Motor neuron (in vitro differentiated cells): ENCODE results near the gene SLC9B1. TPM values are rescaled to one million over a fixed set of nuclear protein-coding genes. Genes with fewer than 3 reads are reported as not detected.

Source experiments
- ATAC-seq, 8 experiments: fragments of 200-7000 bp; cut with Tn5 transposase; replicated peaks in 6 of 8; 2 replicates each; pipeline ENCODE4 v1.8.0; 2021; ENCODE audit warnings: mild to moderate bottlenecking in 8 of 8, moderate library complexity in 8 of 8
- H3K27ac ChIP-seq, 2 donors: fragments of 250-450 bp; sonication (Bioruptor Pico); 2 replicates each; pipeline ENCODE4 v1.9.0; 2021; ENCODE audit warnings: antibody characterized with exemption in 2 of 2, mild to moderate bottlenecking in 2 of 2, moderate library complexity in 1 of 2
- H3K4me1 ChIP-seq, 2 donors: fragments of 250-450 bp; sonication (Bioruptor Pico); replicated peaks in 1 of 2; 2 replicates each; pipeline ENCODE4 v1.6.1; 2021; ENCODE audit warnings: antibody characterized with exemption in 2 of 2, mild to moderate bottlenecking in 2 of 2, moderate library complexity in 1 of 2
- H3K4me3 ChIP-seq, 5 donors: fragments of 250-450 bp; sonication (Bioruptor Pico); 2 replicates each; pipeline ENCODE4 v1.9.0; 2021; ENCODE audit warnings: antibody characterized with exemption in 5 of 5, mild to moderate bottlenecking in 5 of 5, moderate library complexity in 4 of 5
- WGBS, 10 experiments: fragments of 450-650 bp; shearing (Covaris generic); methylation state at CpG; one replicate each; pipeline ENCODE4 v1.0.0; 2022; 5-methylcytosine and 5-hydroxymethylcytosine counted together
- in situ Hi-C, 9 experiments: fragments of 400-800 bp; cut with MboI; loops; one replicate each; pipeline ENCODE4 v1.15.0; 2021; ENCODE audit warnings: low sequenced_read_pairs in 9 of 9, low pct_unique_long_range_greater_than_20kb in 2 of 9; ENCODE audit not compliant: unreplicated experiment in 9 of 9
- total RNA-seq, 8 experiments: library from RNA; unstranded; fragments of 300-600 nt; gene quantifications; 2 replicates each; pipeline versions ENCODE4 v1.2.3 to v1.2.4, GENCODE V29; 2022

Gene SLC9B1
- total RNA-seq, 8 experiments from 2014 or later = 0.28 to 9.1 (median 0.81) TPM

DNA sequence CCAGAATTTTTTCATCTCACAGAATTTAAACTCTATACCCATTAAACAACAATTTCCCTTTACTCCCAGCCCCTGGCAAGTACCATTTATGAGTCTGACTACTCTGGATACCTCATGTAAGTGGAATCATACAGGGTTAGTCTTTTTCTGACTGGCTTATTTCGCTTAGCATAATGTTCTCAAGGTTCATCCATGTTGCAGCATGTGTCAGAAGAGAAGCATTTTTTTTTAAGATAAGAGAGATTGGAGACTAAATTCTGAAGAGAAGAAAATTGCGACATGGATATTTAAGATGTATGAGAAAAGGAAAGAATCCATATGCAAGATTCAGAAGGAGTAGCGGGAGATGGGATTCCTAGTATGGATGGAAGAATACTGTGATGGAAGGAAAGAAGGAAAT lies 11.3 kb upstream of the SLC9B1 start:
- in situ Hi-C loops = no loop called here
- ATAC-seq = no peak
- WGBS, 10 experiments = 89 to 100% (median 97%) methylated on average over 2 to 3 of the region's 3 CpGs
- H3K4me1 ChIP-seq = no peaks in the 10 kb centered on the region
- no peak overlapping the region for H3K4me3 ChIP-seq
- no peak overlapping the region for H3K27ac ChIP-seq

DNA sequence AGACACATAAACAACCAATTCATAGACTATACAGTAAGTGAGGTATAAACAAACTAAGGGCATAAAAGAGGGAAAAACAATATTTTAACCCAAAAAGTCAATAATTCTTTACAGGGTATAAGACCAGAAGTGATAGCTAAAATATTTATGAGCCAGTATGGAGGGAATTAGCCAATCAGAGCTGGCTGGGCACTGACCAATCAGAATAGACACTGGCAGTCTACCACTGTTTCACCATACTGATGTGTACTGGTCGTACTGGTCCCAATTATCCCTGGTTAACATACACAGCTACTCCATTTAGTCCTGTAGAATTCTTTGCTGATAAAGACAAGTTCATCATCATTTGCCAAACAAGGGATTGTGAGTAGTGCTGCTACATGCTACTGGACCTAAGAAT lies 9.8 kb upstream of the SLC9B1 start:
- Histone ChIP-seq H3K4me1 (no peaks in the 10 kb centered on the region), H3K4me3 (no peak overlapping the region), H3K27ac (no peak overlapping the region)
- in situ Hi-C loops = no loop called here
- no peak for ATAC-seq
- 71 to 100% (median 77%) methylated on average over 1 of the region's 1 CpG; no CpG with 5 or more reads in 6 of the 10 experiments for WGBS, 10 experiments

DNA sequence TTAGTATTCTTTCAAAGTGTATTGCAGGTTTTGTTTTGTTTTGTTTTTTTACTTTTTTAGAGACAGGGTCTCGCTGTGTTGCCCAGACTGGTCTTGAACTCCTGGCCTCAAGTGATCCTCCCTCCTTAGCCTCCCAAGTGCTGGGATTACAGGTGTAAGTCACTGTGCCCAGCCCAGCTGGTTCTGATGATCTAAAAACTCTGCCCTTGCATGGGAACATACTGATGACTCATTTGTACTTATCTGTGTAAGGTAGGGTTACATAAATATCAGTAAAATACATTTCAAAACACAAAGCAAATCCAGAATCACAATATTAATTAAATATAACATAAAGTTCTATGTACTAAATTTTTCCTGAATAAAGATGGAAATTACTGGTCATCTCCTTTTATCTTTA lies 7.4 kb upstream of the SLC9B1 start:
- H3K4me1 ChIP-seq = no peaks in the 10 kb centered on the region
- 100% methylated on average over 1 of the region's 1 CpG; no CpG with 5 or more reads in 4 of the 10 experiments for WGBS, 10 experiments
- H3K4me3 ChIP-seq = no peak overlapping the region
- no peak overlapping the region for H3K27ac ChIP-seq
- in situ Hi-C loops = no loop called here
- no peak for ATAC-seq

DNA sequence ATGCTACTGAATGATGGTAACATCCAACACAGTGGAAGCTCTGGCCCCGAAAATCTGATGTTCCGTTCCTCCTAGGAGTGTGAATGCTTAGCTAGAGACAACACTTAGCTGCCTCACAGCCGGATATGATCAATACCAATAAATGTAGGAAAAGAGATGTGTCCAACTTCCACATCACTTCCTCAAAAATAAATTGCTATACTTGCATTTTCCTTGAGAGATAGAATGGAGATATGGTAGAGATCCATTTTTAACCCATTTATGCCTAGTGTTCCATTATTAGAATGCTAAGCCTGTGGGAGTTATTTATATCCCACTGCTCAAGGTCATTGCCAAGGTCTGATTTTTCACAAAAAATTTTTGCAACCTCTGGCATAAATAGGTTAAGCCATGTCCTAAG lies 5.5 kb upstream of the SLC9B1 start:
- no peak for ATAC-seq
- WGBS, 10 experiments = 66 to 100% (median 96%) methylated on average over 1 to 3 of the region's 3 CpGs; no CpG with 5 or more reads in 3 of the 10 experiments
- Histone ChIP-seq H3K4me1 (no peaks in the 10 kb centered on the region), H3K27ac (no peak overlapping the region), H3K4me3 (no peak overlapping the region)
- in situ Hi-C loops = loop anchor here in 3 of 9 experiments (25.0 kb wide), 2 partner anchors 413 to 588 kb away; no protein-coding TSS in a partner anchor

DNA sequence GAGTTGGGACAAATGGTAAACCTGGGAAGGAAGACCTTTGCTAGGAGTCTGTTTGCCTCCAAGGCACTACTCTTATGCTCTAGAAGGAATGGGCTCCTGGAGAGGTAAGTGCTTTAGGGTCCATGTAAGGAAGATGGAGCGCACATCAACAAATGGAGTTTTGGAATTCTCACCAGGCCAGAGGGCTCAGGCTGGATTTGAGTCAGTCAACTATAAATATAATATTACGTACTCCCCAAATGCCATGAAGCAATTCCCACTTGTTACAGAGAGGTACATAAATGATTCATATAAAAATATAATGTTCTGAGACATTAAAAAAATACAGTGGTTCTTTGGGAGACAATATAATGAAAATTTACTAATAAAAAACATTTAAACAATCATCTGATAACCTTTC lies 1.6 kb upstream of the SLC9B1 start:
- WGBS, 10 experiments = 71 to 100% (median 94%) methylated on average over 1 to 2 of the region's 2 CpGs; no CpG with 5 or more reads in 3 of the 10 experiments
- Histone ChIP-seq H3K4me1 (no peaks in the 10 kb centered on the region), H3K27ac (no peak overlapping the region), H3K4me3 (no peak overlapping the region)
- in situ Hi-C loops = loop anchor here in 3 of 9 experiments (25.0 kb wide), 2 partner anchors 409 to 584 kb away; no protein-coding TSS in a partner anchor
- no peak for ATAC-seq

DNA sequence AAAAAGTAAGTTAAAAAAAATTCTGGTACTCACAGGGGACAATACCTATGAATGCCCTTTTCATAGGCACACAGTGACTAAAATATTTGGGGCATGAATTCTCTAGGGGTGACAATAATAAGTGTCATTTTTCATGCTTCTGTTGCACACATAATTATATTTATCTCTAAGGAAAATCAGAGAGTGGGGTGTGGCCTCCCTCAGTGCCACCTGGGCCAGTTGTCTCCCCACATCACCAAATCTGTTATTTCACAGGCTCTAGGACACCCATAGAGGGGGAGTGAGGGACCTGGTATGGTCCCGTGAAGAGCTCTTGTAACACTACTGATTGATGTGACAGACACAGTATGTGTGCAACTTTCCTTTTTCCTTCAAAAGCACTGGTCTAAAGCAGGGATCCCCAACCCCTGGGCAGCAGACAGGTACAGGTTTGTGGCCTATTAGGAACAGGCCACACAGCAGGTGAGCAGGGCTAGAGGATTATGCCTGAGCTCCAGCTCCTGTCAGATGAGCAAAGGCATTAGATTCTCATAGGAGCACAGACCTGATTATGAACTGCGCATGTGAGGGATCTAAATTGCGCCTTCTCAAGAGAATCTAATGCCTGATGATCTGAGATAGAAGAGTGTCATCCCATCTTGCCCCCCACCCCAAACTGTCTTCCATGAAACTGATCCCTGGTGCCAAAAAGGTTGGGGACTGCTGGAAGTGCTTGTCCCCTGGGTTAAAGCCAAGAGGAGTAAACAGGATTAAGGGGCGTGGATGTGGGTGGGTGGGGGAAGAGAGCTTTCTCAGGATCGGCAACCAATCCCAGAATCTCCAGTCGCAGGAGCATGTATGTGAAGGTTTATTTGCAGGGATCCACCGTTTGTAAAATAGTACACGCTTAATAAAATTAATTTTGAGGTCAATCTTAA lies 856 bp downstream of the SLC9B1 start:
- WGBS, 10 experiments = 40 to 100% (median 70%) methylated on average over 1 to 4 of the region's 8 CpGs; no CpG with 5 or more reads in 2 of the 10 experiments

DNA sequence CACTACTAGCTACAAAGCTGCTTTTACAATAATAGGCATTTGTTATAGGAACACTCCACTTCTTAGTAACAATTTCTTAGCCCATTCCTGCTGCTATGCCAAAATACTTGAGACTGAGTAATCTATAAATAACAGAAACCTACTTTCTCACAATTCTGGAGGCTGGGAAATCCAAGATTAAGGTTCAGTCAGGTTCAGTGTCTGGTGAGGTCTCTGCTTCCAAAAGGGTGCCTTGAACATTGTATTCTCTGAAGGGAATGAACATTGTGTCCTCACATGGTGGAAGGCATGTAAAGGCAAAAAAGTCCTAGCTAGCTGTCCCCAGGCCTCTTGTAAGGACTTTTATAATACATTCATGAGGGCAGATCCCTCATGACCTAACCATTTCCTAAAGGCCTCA lies 7.0 kb downstream of the SLC9B1 start:
- H3K27ac ChIP-seq = no peak overlapping the region
- peak in 1 of 8 experiments; percentile 7 for ATAC-seq
- H3K4me3 ChIP-seq = no peak overlapping the region
- H3K4me1 ChIP-seq = no peaks in the 10 kb centered on the region
- in situ Hi-C loops = loop anchor here in 3 of 9 experiments (25.0 kb wide), 2 partner anchors 400 to 575 kb away; no protein-coding TSS in a partner anchor

More for the DNA sequence above, 856 bp downstream of the SLC9B1 start:
- H3K27ac ChIP-seq = no peak overlapping the region
- H3K4me1 ChIP-seq = no peaks in the 10 kb centered on the region
- peak in 4 of 8 experiments; percentile 4 to 27 (median 6) for ATAC-seq
- peak overlapping the region in 3 of 5 donors; percentile 16 to 27 (median 23) for H3K4me3 ChIP-seq
- in situ Hi-C loops = loop anchor here in 3 of 9 experiments (25.0 kb wide), 2 partner anchors 406 to 581 kb away; no protein-coding TSS in a partner anchor

DNA sequence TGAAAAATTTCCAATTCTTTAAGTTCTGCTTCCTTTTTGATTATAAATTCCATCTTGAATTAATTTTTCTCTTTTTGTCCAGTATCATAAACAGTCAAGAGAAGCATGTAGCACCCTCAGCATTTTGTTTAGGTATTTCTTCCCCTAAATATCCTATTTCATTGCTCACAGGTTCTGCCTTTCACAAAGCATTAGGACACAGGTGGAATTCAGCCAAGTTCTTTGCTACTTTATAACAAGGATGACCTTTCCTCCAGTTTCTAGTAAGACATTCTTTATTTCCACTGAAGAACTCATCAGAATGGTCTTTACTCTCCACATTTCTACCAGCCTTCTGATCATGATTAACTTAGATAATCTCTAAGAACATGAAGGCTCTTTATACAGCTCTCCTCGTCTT lies 7.4 kb downstream of the SLC9B1 start:
- WGBS, 10 experiments = 25 to 100% (median 63%) methylated on average over 1 of the region's 1 CpG; no CpG with 5 or more reads in 3 of the 10 experiments
- Histone ChIP-seq H3K27ac (no peak overlapping the region), H3K4me3 (no peak overlapping the region), H3K4me1 (no peaks in the 10 kb centered on the region)
- in situ Hi-C loops = loop anchor here in 3 of 9 experiments (25.0 kb wide), 2 partner anchors 400 to 575 kb away; no protein-coding TSS in a partner anchor
- no peak for ATAC-seq

DNA sequence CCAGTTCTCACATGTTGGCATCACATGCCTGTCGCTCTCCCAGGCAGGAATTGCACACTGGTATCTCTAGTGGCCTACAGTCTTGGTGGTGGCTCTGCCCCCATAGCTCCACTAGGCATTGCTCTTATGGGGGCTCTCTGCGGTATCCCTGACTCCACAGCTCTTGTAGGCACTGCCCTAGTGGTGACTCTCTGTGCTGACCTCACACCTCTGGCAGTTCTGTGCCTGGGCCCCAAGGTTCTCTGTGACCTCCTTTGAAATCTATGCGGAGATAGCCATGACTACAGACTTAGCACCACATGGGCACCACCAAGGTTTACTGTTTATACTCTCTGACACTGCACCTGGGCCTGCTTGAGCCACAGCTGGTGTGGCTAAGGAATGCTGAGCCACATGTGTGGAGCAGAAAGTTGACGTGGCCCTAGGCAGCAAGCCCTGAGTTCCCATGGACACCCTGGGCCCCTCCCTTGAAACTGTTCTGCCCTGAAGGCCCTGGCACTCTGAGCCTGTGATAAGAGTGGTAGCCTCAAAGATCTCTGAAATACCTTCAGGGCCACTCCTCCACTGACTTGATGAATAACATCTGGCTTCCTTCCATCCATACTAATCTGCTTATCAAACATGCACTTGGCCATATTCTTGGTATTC lies 8.0 kb downstream of the SLC9B1 start:
- 57 to 100% (median 77%) methylated on average over 1 to 2 of the region's 4 CpGs; no CpG with 5 or more reads in 6 of the 10 experiments for WGBS, 10 experiments
- no peaks in the 10 kb centered on the region for H3K4me1 ChIP-seq
- ATAC-seq = peak in 3 of 8 experiments; percentile 84 to 92 (median 90)
- no peak overlapping the region for H3K4me3 ChIP-seq
- in situ Hi-C loops = loop anchor here in 3 of 9 experiments (25.0 kb wide), 2 partner anchors 399 to 574 kb away; no protein-coding TSS in a partner anchor
- no peak overlapping the region for H3K27ac ChIP-seq

DNA sequence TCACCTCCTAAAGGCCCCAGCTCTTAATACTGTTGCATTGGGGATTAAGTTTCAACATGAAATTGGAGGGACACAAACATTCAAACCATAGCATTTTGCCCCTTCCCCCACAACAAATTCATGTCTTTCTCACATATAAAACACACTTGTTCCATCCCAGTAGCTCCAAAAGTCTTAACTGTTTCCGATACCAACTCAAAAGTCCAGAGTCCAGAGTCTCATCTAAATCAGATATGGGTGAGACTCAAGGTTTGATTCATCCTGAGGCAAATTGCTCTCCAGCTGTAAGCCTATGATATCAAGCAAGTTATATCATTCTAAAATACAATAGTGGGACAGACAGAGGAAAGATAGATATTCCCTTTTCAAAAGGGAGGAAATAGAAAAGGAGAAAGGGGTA lies 8.7 kb downstream of the SLC9B1 start:
- 80 to 100% (median 94%) methylated on average over 1 of the region's 1 CpG; no CpG with 5 or more reads in 6 of the 10 experiments for WGBS, 10 experiments
- in situ Hi-C loops = loop anchor here in 3 of 9 experiments (25.0 kb wide), 2 partner anchors 399 to 574 kb away; no protein-coding TSS in a partner anchor
- Histone ChIP-seq H3K4me3 (no peak overlapping the region), H3K4me1 (no peaks in the 10 kb centered on the region), H3K27ac (no peak overlapping the region)
- ATAC-seq = no peak

DNA sequence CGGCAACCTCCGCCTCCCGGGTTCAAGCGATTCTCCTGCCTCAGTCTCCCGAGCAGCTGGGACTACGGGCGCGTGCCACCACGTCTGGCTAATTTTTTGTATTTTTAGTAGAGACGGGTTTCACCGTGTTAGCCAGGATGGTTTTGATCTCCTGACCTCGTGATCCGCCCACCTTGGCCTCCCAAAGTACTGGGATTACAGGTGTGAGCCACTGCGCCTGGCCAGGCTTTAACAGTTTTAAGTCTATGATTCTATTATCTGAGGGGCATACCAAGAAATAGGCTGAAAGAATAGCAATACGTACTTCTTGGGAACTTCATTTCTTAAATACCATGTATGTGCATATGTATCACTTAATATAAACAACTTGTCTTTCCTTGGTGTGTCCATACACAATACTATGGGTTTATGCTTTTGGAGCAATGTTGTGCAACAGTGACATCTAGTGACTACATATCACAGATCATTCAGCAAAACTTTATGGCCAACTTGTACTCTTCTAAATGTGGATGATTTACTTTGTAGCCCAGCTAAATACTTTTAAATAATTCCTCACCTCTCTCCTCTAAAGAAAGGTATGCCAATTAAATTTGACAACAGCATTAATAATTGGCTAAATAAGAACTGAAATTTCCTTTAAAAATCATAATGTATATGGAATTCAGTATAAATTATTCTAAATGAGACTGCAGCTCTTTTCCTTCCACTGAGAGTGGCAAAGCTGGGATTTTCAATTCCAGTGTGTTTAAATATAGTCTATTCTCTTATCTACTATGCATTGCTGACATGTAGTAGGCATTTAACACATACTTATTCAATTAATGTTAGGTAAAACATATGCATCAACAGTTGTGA lies 10.4 kb downstream of the SLC9B1 start:
- Histone ChIP-seq H3K27ac (no peak overlapping the region), H3K4me3 (no peak overlapping the region), H3K4me1 (no peaks in the 10 kb centered on the region)
- 0 to 80% (median 39%) methylated on average over 1 to 13 of the region's 15 CpGs; no CpG with 5 or more reads in 4 of the 10 experiments for WGBS, 10 experiments
- in situ Hi-C loops = loop anchor here in 6 of 9 experiments (10.0 to 25.0 kb wide), 5 partner anchors 384 to 574 kb away; no protein-coding TSS in a partner anchor
- peak; percentile 42 to 82 (median 64) for ATAC-seq

DNA sequence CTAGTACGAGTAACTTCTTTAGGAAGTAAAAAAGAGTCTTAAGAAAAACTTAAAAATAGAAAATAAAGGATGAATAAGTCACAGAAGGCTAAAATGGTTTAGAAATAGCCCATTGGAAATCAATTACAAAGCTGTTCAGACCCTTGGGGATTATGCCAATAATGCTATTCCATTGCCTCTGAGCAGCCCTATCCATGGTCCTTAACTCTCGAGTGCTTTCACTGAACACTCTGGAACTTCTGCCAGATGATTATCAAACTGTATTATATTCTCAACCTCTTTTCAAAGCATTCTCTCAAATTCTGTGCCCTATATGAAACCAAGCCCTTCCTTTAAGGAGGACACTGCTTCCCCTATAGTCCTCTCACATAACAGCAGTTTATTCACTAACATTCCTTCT lies 17.0 kb downstream of the SLC9B1 start:
- H3K27ac ChIP-seq = no peak overlapping the region
- 30 to 100% (median 73%) methylated on average over 1 to 2 of the region's 2 CpGs for WGBS, 10 experiments
- in situ Hi-C loops = loop anchor here in 6 of 9 experiments (10.0 to 25.0 kb wide), 5 partner anchors 378 to 568 kb away; no protein-coding TSS in a partner anchor
- no peaks in the 10 kb centered on the region for H3K4me1 ChIP-seq
- no peak overlapping the region for H3K4me3 ChIP-seq
- no peak for ATAC-seq
